Measurements from ENCODE around the gene AGPAT4.

- TF ChIP-seq MAFK (IDR thresholded peaks at IDR 0.05; ENCODE audit: partially characterized antibody), result no peak
- TF ChIP-seq MYC (IDR thresholded peaks at IDR 0.05; ENCODE audit: borderline replicate concordance, low read length), result no peak
- no peak for TF ChIP-seq POLR2A (IDR thresholded peaks at IDR 0.05; ENCODE audit: low read length)
- TF ChIP-seq SREBF2 (IDR thresholded peaks at IDR 0.05), result no peak
Measured at GRCh38 chr6:161117308-161117707, 156.6 kb downstream of the AGPAT4 start.

Data from A549 (cell line).